Middle frontal gyrus (tissue), 1 donor: Measurements from ENCODE around the gene PRR12.

Experiments
- DNase-seq: peaks from one replicate; pipeline ENCODE4 v3.0.0-alpha.2; 2015; ENCODE audit warnings: low spot score; ENCODE audit errors: extremely low spot score

PRR12 gene

GRCh38 chr19:49565261-49565660 lies 25.7 kb upstream of the PRR12 start:
- no peak for DNase-seq

- no peak for DNase-seq
These were observed 24.7 kb upstream of the PRR12 start for GRCh38 chr19:49566302-49566701.

- no peak for DNase-seq
These were observed 23.0 kb upstream of the PRR12 start for GRCh38 chr19:49567861-49568441.

- no peak for DNase-seq
These were observed 20.7 kb upstream of the PRR12 start for GRCh38 chr19:49570138-49570856.

- DNase-seq: no peak
These were observed 19.8 kb upstream of the PRR12 start for GRCh38 chr19:49570997-49571676.

- DNase-seq: no peak
These were observed 18.0 kb upstream of the PRR12 start for GRCh38 chr19:49573009-49573408.

GRCh38 chr19:49573425-49573824 lies 17.6 kb upstream of the PRR12 start:
- DNase-seq: no peak

- DNase-seq: no peak
These were observed 16.7 kb upstream of the PRR12 start for GRCh38 chr19:49574206-49574755.

GRCh38 chr19:49579193-49579592 lies 11.8 kb upstream of the PRR12 start:
- DNase-seq: no peak

GRCh38 chr19:49579947-49580263 lies 11.1 kb upstream of the PRR12 start:
- no peak for DNase-seq

GRCh38 chr19:49580264-49581006 lies 10.5 kb upstream of the PRR12 start, which contains the start of gene NOSIP:
NOSIP (minus strand) TSS chr19:49580556; CDS start chr19:49560691, 19,865 bp downstream.
- DNase-seq: peak; percentile 93

GRCh38 chr19:49581007-49581508 lies 9.9 kb upstream of the PRR12 start, which contains the start of gene PRRG2:
PRRG2 (plus strand) TSS chr19:49581316; CDS start chr19:49583220, 1,904 bp downstream.
- no peak for DNase-seq

GRCh38 chr19:49583239-49583638 lies 7.7 kb upstream of the PRR12 start:
- DNase-seq: no peak

GRCh38 chr19:49585023-49585422 lies 6.0 kb upstream of the PRR12 start:
- DNase-seq: no peak

- DNase-seq: no peak
These were observed 3.8 kb upstream of the PRR12 start for GRCh38 chr19:49587227-49587626.

GRCh38 chr19:49588365-49589122 lies 2.4 kb upstream of the PRR12 start:
- DNase-seq: no peak

- no peak for DNase-seq
These were observed 1.5 kb upstream of the PRR12 start for GRCh38 chr19:49589502-49589905.

- peak; percentile 81 for DNase-seq
These were observed 661 bp upstream of the PRR12 start for GRCh38 chr19:49590071-49590970.

- no peak for DNase-seq
These were observed 926 bp downstream of the PRR12 start for GRCh38 chr19:49591731-49592485.
